GM21529 (cell line): ENCODE results near the gene TPTE.
"Not testable (repeated sequence)": the region's sequence is repeated elsewhere in the genome, so short reads cannot be mapped to it uniquely, and the experiment has no call there.

Source experiments
- ATAC-seq: cut with Tn5 transposase; IDR thresholded peaks from one replicate; pipeline ENCODE4 v1.9.1; 2021; ENCODE audit not compliant: unreplicated experiment

The TPTE gene

DNA sequence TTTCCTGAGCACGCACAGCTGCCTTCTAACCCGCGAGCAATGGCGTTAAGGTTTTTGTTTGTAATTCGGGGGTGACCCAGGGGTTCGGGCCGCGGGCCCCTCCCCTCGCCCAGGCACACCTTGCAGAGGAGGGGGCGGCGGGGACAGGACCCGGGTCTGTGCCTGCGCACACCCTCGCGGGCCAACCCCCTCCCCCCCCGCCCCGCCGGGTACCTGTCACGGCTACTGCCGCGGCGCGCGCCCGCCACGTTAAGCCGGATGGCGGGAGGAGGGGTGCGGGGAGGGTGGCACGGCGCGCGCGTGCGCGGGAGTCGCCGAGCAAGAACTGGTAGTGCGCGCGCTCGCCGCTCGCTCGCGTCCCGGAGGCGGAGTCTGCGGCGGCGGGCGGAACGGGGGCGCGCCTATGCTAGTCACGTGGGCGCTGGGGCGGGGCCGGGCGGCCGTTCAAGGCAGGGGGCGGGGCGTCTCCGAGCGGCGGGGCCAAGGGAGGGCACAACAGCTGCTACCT lies at the start of gene TPTE:
Gene TPTE, plus strand, starts transcription at position 493 of the 508 bp plus-strand sequence. CDS start 17,141 bp downstream, outside the sequence.
- no peak for ATAC-seq

DNA sequence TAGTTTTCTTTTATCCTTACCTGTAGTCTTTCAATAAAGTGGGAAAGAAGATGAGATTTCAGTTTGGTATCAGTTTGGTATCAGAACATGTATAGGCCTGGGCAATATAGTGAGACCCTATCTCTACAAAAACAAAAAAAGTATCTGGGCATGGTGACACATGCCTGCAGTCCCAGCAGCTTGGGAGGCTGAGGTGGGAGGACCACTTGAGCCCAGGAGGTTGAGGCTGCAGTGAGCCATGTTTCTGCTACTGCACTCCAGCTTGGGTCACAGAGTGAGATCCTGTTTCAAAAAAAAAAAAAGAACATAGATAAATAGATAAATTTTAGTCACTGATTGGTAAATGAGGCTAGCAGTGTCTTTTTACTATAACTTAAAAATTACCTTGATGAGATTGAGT lies 49.4 kb upstream of the TPTE start:
- not testable (repeated sequence) for ATAC-seq

- not testable (repeated sequence) for ATAC-seq
Observed at GRCh38 chr21:10477794-10478193, 43.6 kb upstream of the TPTE start.

DNA sequence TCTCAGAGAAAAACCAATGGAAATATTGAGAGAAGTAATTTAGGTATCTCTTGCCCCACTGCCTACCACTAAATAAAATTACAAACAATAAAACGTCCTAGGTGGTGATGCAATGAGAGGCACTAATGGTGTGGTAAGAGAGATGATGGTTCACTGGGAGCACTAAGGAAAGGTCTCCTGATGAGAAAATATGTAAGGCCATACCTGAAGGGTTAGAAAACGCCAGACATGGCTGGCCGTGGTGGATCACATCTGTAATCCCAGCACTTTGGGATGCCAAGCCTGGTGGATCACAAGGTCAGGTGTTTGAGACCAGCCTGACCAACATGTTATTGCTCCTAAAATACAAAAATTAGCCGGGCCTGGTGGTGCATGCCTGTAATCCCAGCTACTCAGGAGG lies 41.5 kb upstream of the TPTE start:
- not testable (repeated sequence) for ATAC-seq

DNA sequence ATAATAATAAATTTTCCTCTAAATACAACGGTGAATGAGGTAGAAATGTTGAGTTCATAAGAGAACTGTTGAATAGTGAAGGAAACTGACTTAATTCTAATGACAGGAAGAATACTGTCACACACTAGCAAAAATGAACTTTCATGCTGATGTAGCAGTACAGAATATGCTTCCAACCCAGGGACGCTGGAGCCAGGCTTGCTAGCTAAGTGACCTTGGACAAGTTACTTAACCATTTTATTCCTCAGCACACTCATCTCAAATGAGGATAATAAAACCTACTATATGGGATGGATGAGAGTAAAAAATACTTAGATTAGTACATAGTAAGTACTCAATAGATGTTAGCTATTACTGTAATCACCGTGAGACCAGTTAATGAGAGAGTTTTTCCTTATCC lies 36.5 kb upstream of the TPTE start:
- ATAC-seq, result not testable (repeated sequence)

DNA sequence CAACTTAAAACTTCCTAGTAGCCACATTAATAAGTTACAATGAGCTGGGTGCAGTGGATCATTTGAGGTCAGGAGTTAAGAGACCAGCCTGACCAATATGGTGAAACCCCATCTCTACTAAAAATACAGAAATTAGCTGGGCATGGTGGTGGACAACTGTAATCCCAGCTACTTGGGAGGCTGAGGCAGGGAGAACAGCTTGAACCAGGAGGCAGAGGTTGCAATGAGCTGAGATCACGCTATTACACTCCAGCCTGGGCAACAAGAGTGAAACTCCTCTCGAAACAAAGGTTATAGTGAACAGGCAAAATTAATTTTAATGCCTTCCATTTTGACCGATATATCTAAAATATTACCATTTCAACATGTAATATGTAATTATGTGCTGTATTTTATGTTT lies 30.9 kb upstream of the TPTE start:
- ATAC-seq, result not testable (repeated sequence)

DNA sequence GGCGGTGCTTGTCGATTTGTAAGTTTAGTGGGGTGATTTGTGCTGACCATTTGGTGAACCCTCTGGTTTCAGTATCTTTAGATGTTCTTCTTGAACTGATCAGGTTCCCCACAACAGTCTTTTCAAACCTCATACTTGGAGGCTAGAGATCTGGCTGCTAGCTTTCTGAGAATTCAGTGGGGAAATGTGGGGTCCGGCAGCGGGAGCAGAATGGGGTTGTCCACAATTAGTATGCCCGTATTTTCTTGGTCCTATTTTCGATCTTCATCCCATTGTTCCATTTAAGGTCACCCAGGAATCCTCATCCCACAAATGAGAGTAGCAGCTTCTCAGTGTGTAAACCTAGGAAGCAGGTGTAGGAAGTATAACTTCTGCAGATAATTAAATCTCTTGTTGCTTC lies 10.3 kb upstream of the TPTE start:
- ATAC-seq, result no peak

DNA sequence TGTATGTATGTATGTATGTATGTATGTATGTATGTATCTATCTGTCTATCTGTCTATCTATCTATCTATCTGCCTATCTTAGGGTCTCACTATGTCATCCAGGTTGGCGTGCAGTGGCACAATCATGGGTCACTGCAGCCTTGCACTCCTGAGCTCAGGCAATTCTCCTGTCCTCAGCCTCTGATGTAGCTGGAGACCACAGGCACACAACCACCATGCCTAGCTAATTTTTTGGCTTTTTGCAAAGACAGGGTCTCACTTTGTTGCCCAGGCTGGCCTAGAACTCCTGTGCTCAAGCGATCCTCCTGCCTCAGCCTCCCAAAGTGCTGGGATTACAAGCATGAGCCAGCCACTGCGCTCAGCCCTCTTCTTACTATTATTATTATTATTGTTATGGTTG lies 4.5 kb upstream of the TPTE start:
- not testable (repeated sequence) for ATAC-seq

GRCh38 chr21:10517904-10518303 lies 3.5 kb upstream of the TPTE start:
- ATAC-seq, result not testable (repeated sequence)

GRCh38 chr21:10521835-10522500 lies 585 bp downstream of the TPTE start:
- ATAC-seq, result not testable (repeated sequence)

GRCh38 chr21:10539956-10540355 lies 18.6 kb downstream of the TPTE start:
- no peak for ATAC-seq

DNA sequence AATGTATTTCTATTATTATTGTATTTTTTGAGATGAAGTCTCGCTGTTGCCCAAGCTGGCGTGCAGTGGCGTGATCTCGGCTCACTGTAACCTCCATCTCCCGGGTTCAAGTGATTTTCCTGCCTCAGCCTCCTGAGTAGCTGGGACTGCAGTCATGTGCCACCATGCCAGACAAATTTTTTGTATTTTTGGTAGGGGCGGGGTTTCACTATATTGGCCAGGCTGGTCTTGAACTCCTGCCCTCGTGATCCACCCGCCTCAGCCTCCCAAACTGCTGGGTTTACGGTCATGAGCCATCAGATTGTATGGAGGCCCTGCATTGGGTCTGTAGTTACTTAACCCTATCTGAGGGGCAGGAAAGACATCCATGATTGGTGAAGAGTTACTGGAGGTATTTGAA lies 23.0 kb downstream of the TPTE start:
- ATAC-seq, result not testable (repeated sequence)

DNA sequence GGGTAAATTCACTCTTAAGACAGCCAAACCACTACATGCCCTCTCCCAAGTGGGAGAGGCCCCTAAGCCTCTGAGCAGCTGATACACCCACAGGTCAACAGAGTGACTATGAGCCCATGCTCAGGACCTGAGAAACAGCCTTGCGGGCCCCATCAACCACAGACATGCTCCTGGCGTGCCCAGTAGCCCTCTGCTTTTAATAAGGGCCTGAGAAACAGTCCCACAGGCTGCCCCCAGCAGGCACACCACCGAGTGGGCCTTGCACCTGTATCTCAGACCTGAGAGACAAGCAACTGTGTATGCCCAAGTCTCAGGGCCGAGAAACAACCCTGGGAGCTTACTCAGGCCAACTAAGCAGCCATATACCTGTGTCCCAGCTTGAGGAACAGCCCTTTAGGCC lies 26.5 kb downstream of the TPTE start:
- not testable (repeated sequence) for ATAC-seq

DNA sequence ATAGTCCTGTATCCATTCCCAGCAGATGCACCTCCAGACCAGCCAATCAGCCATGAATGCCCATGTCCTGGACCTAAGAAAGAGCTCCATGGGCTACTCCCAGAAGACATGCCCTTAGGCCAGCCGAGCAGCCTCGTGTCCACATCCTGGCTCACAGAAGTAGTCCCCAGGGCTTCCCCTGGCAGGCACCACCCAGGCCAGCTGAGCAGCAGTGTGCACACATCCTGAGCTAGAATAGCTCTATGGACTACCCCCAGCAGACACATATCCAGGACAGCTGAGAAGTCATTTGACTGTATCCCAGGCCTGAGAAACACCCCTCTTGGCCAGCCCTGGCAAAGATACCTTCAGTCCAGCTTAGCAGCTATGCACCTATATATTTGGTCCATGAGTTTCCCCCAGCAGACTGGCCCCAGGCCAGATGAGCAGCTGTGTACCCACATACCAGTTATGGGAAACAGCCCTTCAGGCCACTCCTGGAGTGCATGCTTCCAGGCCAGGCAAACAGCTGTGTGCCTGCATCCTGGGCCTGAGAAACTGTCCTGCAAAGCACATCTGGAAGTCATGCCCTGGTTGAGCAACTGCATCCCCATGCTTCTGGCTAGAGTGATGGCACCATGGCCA lies 27.1 kb downstream of the TPTE start:
- ATAC-seq, result not testable (repeated sequence)

DNA sequence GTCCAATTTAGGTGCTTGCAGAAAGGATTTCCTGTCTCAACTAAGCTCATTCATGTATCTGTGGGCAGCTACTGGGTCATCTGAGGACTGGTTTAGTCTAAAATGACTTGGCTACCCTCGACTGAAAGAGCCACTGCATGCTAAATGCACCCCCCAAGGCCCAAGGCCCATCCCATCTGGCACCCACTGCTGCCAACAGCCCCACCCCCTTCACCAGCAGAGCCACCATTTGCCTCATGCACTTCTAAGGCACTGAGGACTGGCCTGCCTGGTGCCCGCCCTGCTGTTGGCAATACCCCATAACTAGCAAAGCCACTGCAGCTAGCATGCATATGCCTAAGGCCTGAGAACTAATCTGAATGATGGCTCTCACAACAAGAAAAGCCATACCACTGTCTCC lies 49.4 kb downstream of the TPTE start:
- ATAC-seq, result not testable (repeated sequence)

DNA sequence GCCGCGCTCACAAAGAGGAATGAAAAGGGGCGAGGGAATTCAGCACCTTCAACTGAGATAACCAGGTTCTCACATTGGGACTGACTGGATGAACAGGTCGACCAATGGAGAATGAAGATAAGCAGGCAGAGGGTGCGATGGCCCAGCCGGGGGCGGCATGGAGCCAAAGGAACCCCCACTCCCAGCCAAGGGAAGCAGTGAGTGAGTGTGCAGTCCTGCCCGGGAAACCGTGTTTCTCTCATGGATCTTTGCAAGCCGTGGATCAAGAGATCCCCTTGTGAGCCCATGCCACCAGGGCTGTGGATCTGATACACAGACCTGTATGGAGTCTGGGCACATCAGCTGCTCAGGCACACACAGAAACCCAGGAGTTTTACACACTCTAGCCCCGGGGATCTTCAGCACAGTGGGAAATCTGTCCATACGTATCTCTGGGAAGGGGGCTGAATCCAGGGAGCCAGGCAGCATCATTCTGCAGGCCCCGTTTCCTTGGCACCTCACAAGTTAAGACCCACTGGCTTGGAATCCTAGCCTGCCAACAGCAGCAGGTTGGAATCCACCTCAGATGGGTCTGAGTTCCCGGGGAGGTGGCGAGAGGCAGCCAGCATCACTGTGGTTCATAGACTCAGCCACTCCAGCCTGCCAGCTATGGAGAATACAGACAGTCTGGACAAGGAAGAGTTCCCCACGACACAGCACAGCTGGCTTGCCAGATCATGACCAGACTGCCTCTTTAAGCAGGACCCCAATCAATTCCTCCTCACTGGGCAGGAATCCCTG lies 53.3 kb downstream of the TPTE start:
- ATAC-seq, result not testable (repeated sequence)

DNA sequence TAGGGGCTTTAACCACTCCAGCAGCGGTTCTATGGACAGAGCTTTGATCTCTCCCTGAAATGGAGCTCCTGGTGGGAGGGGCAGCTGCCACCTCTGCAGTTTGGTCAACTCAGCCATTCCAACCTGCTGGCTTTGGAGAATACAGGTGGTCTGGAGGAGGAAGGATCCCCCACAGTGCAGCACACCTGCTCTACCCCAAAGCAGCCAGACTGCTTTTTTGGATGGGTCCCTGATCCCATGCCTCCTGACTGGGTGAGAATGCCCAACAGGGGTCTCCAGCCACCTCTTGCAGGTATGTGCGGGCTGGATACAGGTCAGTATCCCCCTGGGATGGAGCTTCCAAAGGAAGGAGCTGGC lies 53.9 kb downstream of the TPTE start:
- ATAC-seq, result no peak

DNA sequence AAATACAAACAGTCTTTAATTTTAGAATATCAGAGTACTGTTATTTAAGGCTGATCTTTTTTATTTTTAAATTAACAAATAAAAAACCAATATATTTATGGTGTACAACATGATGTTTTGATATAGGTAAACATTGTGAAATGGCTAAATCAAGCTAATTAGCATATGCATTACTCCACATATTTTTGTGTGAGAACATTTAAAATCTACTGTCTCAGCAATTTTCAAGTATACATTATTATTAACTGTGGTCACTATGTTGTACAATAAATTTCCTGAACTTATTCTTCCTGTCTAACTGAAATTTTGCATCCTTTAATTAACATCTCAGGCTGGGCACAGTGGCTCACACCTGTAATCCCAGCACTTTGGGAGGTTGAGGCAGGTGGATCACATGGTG lies 57.5 kb downstream of the TPTE start:
- ATAC-seq, result not testable (repeated sequence)

DNA sequence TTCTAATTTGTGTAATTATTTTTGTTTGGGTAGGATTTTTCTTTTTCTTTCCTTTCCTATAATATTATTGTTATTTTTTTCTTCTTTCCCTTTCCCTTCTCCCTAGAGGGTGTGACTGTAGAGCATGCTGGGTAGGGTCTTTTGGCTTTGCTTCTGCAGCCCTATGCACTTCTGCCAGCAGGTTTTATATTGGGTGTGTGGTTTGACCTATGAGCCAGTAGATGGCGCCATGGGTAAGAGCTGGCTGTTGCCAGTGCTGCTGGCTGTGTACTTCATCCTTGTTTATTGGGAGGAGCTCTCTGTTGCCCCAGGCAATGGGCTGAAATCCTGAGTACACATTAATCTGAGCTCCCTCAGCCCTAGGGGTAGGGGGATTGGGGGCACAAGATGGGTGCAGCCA lies 67.7 kb downstream of the TPTE start:
- ATAC-seq, result not testable (repeated sequence)

GRCh38 chr21:10607074-10607473 lies 85.7 kb downstream of the TPTE start:
- ATAC-seq, result not testable (repeated sequence)

GRCh38 chr21:10614285-10614684 lies 92.9 kb downstream of the TPTE start:
- ATAC-seq, result not testable (repeated sequence)

- not testable (repeated sequence) for ATAC-seq
Observed at GRCh38 chr21:10616061-10616460, 94.7 kb downstream of the TPTE start.
